CD4-positive, alpha-beta T cell treated with Interleukin-15 for 4 hours (primary cell): ENCODE data around the gene LRRC56.

Experiments used
- DNase-seq: peaks from one replicate; pipeline ENCODE4 v3.0.0-alpha.2; 2020; ENCODE audit warnings: low spot score

LRRC56 gene

GRCh38 chr11:521177-521688 is 16.1 kb upstream of the LRRC56 start:
- no peak for DNase-seq

- no peak for DNase-seq
Measured at GRCh38 chr11:526192-526591, 11.1 kb upstream of the LRRC56 start.

- no peak for DNase-seq
Measured at GRCh38 chr11:528166-528814, 9.0 kb upstream of the LRRC56 start.

GRCh38 chr11:528815-529727 is 8.3 kb upstream of the LRRC56 start:
- no peak for DNase-seq

- no peak for DNase-seq
Measured at GRCh38 chr11:529728-530411, 7.5 kb upstream of the LRRC56 start.

- DNase-seq = no peak
Measured at GRCh38 chr11:530960-531831, 6.1 kb upstream of the LRRC56 start.

- DNase-seq = no peak
Measured at GRCh38 chr11:531919-532526, 5.3 kb upstream of the LRRC56 start.

- DNase-seq = no peak
Measured at GRCh38 chr11:532527-532985, 4.8 kb upstream of the LRRC56 start.

- DNase-seq = no peak
Measured at GRCh38 chr11:532986-533585, 4.2 kb upstream of the LRRC56 start.

- no peak for DNase-seq
Measured at GRCh38 chr11:533586-534395, 3.5 kb upstream of the LRRC56 start.

- DNase-seq = peak; percentile 25
Measured at GRCh38 chr11:534396-535209, 2.7 kb upstream of the LRRC56 start.

- DNase-seq = no peak
Measured at GRCh38 chr11:535210-535518, 2.2 kb upstream of the LRRC56 start.

- peak; percentile 96 for DNase-seq
Measured at GRCh38 chr11:535519-536454, 1.5 kb upstream of the LRRC56 start, which contains the start of gene HRAS. HRAS (minus strand) TSS chr11:535576.

- no peak for DNase-seq
Measured at GRCh38 chr11:537622-538430, 499 bp downstream of the LRRC56 start.

GRCh38 chr11:538431-539051 is 1.2 kb downstream of the LRRC56 start:
- no peak for DNase-seq

- DNase-seq = no peak
Measured at GRCh38 chr11:539971-540481, 2.7 kb downstream of the LRRC56 start.
